GM21786 (cell line): ENCODE results near the gene ARHGAP32.

Experiments
- ATAC-seq: cut with Tn5 transposase; IDR thresholded peaks from one replicate; pipeline ENCODE4 v1.9.1; 2021; ENCODE audit not compliant: unreplicated experiment

Gene ARHGAP32

GRCh38 chr11:128962896-128963295 is 229.2 kb downstream of the ARHGAP32 start:
- ATAC-seq = no peak

GRCh38 chr11:128961645-128962044 is 230.5 kb downstream of the ARHGAP32 start:
- no peak for ATAC-seq

- no peak for ATAC-seq
Measured at GRCh38 chr11:128957202-128957482, 235.0 kb downstream of the ARHGAP32 start.

- peak; percentile 61 for ATAC-seq
Measured at GRCh38 chr11:128956401-128957201, 235.5 kb downstream of the ARHGAP32 start.

GRCh38 chr11:128955636-128956035 is 236.5 kb downstream of the ARHGAP32 start:
- ATAC-seq = no peak

- ATAC-seq = no peak
Measured at GRCh38 chr11:128953151-128953550, 239.0 kb downstream of the ARHGAP32 start.

- no peak for ATAC-seq
Measured at GRCh38 chr11:128949791-128950454, 242.2 kb downstream of the ARHGAP32 start.

GRCh38 chr11:128948583-128948982 is 243.5 kb downstream of the ARHGAP32 start:
- ATAC-seq = no peak

- ATAC-seq = no peak
Measured at GRCh38 chr11:128947773-128948172, 244.4 kb downstream of the ARHGAP32 start.

GRCh38 chr11:128946648-128947047 is 245.5 kb downstream of the ARHGAP32 start:
- no peak for ATAC-seq

- no peak for ATAC-seq
Measured at GRCh38 chr11:128943428-128943976, 248.6 kb downstream of the ARHGAP32 start.

GRCh38 chr11:128942817-128943427 is 249.2 kb downstream of the ARHGAP32 start, which contains the start of gene TP53AIP1:
TSS of gene TP53AIP1 (minus strand) at chr11:128942871. CDS start at chr11:128937818, 5,053 bp downstream.
- ATAC-seq = no peak

- ATAC-seq = no peak
Measured at GRCh38 chr11:128942272-128942612, 249.9 kb downstream of the ARHGAP32 start.

GRCh38 chr11:128941573-128942271 is 250.4 kb downstream of the ARHGAP32 start:
- no peak for ATAC-seq

- ATAC-seq = no peak
Measured at GRCh38 chr11:128941110-128941509, 251.0 kb downstream of the ARHGAP32 start.

- ATAC-seq = no peak
Measured at GRCh38 chr11:128940603-128941002, 251.5 kb downstream of the ARHGAP32 start.

GRCh38 chr11:128940156-128940555 is 252.0 kb downstream of the ARHGAP32 start:
- ATAC-seq = no peak

- ATAC-seq = no peak
Measured at GRCh38 chr11:128939591-128939990, 252.5 kb downstream of the ARHGAP32 start.

GRCh38 chr11:128938156-128938885 is 253.8 kb downstream of the ARHGAP32 start:
- no peak for ATAC-seq

- ATAC-seq = no peak
Measured at GRCh38 chr11:128937480-128937879, 254.6 kb downstream of the ARHGAP32 start.
